DOHH2 (cell line): ENCODE data around the gene TAPBPL.

Source experiments
- EZH2phosphoT487 ChIP-seq: fragments of 200-600 bp; sonication (generic); IDR thresholded peaks from 2 replicates; pipeline ENCODE4 v1.6.1; 2017; ENCODE audit warnings: borderline replicate concordance, mild to moderate bottlenecking, antibody characterized with exemption, low read length, moderate library complexity, mixed read lengths
- TF ChIP-seq, protein P1 (sequence below): fragments of 200-600 bp; sonication (generic); IDR thresholded peaks from one replicate; pipeline ENCODE4 v1.5.1; 2014; ENCODE audit warnings: antibody characterized with exemption, mild to moderate bottlenecking, low read depth, low read length; ENCODE audit not compliant: poor library complexity, severe bottlenecking

DNA sequence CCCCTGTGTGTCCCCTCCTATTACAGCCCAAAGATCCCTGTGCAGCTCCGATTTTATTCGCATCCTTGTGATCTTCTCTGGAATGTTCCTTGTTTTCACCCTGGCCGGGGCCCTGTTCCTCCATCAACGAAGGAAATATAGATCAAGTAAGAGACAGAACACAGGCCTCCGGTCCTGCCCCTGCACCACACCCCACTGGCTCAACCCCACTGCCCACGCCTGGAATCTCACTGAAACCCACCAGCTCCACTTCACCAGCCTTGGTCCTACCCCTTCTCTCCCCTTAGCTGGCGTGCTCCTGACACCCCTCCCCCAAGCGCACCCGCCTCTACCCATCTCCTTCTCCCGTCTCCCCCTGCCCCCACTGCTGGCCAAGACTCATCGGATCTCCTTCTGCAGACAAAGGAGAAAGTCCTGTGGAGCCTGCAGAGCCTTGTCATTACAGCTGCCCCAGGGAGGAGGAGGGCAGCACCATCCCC is 934 bp upstream of the TAPBPL start:
- TF ChIP-seq, protein P1, sequence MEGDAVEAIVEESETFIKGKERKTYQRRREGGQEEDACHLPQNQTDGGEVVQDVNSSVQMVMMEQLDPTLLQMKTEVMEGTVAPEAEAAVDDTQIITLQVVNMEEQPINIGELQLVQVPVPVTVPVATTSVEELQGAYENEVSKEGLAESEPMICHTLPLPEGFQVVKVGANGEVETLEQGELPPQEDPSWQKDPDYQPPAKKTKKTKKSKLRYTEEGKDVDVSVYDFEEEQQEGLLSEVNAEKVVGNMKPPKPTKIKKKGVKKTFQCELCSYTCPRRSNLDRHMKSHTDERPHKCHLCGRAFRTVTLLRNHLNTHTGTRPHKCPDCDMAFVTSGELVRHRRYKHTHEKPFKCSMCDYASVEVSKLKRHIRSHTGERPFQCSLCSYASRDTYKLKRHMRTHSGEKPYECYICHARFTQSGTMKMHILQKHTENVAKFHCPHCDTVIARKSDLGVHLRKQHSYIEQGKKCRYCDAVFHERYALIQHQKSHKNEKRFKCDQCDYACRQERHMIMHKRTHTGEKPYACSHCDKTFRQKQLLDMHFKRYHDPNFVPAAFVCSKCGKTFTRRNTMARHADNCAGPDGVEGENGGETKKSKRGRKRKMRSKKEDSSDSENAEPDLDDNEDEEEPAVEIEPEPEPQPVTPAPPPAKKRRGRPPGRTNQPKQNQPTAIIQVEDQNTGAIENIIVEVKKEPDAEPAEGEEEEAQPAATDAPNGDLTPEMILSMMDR, result no peak
- TF ChIP-seq EZH2phosphoT487, result no peak
